Embryonic facial prominence (tissue), 1 donor: ENCODE measurements around the gene FAM241A.
"Not testable (repeated sequence)": the region's sequence is repeated elsewhere in the genome, so short reads cannot be mapped to it uniquely, and the experiment has no call there.

Experiments
- DNase-seq: peaks from one replicate; pipeline ENCODE4 v3.0.0-alpha.2; 2016; ENCODE audit errors: extremely low spot score

Gene FAM241A

DNA sequence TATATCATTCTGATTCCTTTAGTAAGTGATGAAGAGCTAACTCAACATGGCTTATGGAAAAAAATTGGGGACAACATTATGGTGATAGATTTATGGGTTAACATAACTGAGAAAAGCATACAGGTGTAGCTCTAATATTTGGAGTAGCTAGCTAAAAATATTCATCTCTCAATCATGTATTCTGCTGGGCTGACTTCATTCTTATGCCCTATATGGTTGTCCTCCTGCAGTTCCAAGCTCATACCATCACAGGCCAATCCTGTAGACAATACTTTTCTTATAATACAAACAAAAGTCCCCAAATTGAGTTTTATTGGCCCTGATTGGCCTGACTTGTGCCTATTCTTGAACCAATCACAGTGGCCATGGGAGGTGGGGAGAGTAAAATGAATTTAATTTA is 6.7 kb upstream of the FAM241A start:
- no peak for DNase-seq

DNA sequence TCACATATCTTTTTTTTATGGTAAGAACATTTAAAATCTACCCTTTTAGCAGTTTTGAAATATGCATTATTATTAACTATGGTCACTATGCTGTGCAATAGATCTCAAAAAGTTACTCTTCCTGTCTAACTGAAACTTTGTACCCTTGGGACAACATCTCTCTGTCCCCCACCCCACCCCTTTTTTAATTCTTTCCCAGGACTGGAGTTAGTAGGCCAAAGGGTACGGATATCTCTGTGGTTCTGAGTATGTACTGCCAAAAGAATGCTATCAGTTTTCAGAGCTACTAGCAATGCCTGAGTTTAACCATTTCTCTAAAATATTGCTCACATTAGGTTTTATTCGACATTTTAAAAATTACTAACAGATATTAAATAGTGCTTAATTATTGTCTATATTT is 4.7 kb upstream of the FAM241A start:
- no peak for DNase-seq

DNA sequence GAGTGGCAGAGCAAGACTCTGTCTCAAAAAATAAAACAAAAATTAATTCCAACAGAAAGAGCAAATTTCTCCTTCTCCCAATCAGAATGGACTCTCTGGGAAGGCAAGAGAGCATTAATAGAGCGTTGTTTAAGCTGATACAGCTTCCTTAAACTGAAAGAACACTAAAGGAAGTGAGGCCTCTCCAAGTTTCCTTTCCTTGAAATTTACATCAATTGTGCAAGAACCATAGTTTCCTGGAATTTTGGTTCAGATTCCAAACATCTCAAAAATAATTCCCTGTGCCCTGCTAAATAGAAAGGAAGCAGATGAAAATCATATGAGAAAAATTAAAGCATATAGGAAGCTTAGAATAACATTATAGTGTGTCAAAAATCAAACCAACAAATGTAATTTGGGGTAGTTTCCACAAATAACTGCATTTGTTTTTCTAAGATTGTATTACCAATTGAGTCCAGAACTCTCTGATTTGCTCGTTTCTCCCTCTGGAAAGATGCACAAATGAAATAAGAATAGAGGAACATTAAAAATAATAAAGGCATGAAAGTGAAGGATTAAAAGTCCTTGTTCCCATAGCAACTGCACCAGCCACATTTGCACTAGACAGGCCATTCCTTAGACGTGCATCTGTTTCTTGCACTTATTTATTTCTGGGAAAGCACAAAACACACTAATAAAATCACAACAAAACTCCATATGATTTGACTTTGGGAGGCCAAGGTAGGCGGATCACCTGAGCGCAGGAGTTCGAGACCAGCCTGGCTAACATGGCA is 3.7 kb upstream of the FAM241A start:
- no peak for DNase-seq

DNA sequence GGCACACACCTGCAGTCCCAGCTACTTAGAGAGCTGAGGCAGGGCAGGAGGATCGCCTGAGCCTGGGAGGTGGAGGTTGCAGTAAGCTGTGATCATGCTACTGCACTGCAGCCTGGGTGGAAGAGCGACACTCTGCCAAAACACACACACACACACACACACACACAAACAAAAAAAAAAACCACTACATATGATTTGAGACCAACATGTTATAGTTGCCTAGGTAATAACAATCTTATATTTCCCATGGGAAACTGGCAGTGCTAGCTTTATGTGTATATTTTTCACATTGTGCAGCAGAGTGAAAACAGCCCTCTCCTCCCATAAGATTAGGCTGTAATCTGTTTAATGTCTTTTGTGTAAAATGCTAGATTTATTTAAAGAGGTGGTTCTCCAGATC is 3.1 kb upstream of the FAM241A start:
- DNase-seq: no peak

DNA sequence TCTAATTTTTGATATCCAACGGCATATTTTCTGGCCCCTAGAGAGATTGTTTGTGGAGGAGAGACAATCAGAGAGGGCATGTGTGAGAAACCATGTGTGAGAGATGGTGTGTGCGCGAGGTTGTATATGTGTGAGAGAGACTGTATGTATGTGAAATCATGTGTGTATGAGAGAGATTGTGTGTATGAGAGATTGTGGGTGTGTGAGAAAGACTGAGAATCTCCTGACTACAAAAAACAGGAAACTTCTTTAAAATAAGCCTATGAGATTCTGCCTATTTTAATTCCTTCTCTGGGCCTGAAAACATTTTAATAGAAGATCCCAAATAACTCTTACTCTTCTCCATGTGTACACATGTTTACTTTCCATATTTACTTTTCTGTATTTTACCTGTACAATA is 1.5 kb upstream of the FAM241A start:
- no peak for DNase-seq

DNA sequence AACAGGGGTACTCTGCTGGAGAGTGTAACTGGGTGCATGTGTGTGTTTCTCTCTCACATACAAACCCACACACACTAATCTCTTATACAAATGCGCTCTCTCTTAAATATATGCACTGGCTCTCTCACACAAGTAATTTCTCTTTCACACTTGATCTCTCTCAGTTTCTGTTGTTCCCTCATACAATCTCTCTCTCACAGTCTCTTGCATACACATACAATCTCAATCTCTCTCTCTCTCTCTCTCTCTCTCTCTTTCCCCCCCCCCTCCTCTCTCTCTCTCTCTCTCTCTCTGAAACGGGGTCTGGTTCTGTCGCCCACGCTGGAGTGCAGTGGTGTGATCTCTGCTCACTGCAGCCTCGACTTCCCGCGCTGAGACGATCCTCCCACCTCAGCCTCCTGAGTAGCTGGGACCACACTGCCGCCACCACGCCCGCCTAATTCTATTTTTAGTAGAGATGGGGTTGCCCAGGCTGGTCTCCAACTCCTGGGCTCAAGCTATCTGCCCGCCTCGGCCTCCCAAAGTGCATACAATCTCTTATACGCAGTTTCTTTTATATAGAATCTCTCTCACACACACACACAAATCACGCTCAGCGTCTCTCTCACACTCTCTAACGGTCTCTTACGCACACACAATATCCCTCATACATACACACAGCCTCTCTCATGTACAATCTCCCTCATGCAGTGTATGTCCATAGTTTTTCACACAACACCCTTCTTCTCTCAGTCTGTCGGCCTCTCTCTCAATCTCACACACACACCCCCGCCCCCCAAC is 518 bp upstream of the FAM241A start:
- no peak for DNase-seq

DNA sequence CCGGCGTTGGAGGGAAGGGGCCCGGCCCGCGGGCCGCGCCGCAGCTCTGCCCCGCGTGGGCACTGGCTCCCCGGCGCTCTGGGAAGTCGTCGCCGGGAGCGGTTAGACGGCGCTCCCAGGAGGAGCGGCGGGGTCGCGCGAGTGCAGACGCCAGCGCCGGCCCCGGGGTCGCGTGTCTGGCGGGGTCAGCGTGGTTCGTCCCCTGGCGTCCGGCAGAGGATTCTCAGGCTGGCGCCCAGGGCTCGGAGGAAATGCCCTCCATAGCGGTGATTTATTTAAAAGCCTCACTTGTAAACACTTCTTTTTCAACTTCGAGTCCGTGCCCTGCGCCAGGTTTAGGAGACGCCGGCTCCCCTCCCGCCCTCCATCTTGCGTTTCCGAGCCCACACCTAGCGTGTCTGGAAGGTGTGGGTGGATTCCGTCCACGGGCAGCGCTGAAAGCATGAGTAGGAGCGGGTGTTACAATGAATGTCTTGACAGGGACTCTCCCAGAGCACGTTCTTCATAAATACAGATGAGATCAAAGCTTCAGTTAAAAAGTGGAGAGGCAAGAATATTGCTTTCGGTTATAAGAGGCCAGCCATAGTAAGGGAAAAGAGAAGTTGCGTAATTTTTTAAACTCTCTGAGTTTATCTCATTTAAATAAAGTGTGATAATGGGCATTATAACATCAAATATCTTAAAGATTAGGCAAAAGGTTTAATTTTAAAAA is 692 bp downstream of the FAM241A start:
- no peak for DNase-seq

DNA sequence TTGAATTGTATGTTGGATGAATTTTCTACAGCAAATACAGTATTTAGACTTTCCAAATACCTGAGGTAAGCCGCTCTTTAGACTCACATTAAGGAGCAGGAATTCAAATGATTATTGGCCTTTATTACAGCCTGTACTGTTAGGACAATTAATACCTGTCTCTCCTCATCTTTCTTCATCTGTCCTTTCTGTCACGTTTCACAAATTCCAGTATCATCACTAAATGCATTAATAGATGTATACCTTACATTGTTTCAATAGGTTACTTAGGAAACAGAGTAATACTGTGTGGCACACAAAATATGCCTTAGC is 1.2 kb downstream of the FAM241A start:
- DNase-seq: no peak

DNA sequence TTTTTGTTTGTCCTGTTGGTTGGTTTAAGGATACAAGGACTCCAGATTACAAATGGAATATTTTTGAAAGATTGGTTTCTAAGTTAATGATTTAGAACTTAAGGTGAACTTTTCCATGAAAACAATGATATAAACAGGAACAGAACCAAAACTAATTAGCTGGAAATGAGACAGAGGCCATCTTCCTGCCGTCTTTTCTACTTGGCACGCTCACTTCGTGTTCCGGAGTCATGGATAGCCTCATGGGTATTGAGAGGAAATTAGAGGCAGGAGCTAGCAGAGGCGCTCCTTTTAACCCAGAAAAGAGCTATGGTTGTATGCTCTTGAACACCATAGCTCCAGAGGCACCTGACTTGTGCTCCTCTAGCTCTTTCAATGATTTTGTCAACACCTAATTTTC is 2.4 kb downstream of the FAM241A start:
- DNase-seq: no peak

DNA sequence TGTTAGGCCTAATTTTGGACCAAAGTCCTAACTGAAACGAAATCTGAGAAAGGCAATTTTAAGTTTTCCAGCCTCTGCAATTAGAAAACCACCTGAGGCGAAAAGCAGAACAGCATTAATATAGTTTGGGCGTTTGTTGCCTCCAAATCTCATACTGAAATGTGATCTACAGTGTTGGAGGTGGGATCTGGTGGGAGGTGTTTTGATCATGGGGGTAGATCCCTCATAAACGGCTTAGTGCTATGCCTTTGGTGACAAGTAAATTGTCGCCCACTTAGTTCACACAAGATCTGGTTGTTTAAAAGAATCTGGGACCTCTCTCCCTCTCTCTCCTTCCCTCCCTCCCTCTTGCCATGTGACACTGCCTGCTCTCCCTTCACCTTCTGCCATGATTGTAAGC is 5.7 kb downstream of the FAM241A start:
- DNase-seq: no peak

DNA sequence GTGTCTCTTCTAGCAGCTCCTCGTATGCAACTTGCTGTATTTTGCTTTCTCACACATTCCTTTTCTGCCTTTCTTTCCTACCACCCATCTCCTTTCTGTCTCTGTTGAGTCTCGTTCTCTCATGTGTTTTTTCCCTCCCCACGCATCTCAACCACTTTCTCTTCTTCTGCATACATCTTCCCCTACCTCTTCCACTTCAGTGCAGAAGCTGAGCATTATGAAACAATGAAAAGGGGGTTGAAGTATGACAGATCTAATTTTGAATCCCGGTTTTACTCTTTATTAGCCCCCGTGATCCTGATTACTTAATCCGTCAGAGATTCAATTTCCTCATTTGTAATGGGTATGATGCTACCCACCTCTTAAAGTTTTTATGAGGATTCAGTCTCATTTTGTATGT is 7.3 kb downstream of the FAM241A start:
- DNase-seq: no peak

DNA sequence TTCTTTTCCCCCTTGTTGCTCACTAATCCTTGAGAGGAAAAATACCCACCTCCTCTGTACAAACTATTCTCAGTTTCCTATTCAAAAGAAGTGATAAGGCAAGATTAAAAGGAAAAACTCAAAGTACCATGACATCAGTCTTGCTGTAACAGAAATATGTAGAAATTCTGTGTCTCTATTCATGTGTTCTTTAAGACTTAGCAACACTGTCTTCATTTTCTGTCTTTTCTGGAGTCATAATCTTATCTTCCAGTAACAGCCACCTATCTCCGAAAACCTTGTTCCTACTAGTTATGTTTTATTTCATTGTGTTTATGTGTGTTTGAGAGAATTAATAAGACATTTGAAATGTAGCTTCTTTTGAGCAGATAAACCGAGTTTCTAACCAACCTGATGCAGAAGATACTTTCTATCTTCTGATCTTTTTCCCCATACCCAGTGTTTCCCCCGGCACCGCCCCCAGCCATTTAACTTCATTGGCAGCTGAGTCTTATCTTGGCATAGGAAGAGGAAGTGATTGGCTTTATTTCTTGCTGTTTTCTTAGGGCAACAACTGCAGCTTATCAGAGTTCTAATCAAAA is 8.0 kb downstream of the FAM241A start:
- DNase-seq: no peak

DNA sequence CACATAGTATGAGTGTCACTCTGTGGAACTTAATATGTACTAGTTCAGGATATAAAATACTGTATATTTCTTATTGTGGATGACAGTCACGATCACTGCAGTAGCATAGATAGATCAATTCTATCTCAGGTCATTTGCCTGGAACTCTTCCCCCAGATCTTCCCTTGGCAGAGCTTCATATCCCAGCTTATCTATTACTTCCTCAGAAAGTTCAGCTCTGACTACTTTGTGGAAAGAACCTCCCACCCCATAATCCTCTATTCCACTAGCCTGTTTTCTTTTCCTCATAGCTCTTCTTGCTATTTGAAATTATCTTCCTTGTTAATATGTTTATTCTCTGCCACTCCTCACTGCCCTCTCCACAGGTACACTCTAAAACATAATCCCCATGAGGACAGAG is 10.9 kb downstream of the FAM241A start:
- DNase-seq: no peak

DNA sequence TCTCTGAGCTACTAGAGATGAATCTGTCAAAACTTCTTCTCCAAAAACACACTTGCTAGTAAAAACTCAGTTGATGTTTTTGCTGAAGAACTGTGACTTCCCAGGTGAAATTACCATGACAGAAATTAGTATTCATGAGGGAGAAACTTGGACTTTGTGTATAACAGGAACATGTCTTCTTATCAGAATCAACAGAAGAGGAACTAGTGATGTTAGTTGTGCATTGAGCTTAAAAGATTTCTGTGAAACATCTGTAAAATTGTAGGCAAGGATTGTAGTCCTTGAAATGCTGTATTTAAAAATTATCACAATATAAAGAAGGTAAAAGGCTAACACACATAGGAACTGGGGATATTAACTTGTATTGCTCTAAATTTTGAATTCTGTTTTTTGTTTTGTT is 11.3 kb downstream of the FAM241A start:
- DNase-seq: no peak

DNA sequence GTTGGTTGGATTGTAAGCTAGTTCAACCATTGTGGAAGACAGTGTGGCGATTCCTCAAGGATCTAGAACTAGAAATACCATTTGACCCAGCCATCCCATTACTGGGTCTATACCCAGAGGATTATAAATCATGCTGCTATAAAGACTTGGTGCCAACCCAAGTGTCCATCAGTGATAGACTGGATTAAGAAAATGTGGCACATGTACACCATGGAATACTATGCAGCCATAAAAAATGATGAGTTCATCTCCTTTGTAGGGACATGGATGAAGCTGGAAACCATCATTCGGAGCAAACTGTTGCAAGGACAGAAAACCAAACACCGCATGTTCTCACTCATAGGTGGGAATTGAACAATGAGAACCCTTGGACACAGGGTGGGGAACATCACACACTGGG is 18.5 kb downstream of the FAM241A start:
- DNase-seq: not testable (repeated sequence)

DNA sequence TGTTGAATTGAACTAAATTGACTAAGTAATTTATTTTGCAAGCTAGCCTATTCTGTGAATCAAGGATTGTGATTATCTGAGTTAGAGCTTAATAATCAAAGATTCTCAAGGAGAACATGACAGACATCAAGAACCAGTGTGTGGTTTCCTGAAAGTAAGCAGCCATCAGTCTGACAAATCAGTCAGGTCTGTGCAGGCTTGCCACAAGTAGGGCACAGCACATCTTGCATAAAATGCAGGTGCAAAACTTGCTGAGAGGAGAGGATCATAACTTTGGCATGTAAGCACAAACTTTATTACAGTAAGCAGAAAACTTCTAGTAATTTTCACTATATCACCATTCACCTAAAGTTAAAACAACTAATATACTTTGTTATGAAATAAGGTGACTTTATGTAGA is 22.5 kb downstream of the FAM241A start:
- DNase-seq: no peak

DNA sequence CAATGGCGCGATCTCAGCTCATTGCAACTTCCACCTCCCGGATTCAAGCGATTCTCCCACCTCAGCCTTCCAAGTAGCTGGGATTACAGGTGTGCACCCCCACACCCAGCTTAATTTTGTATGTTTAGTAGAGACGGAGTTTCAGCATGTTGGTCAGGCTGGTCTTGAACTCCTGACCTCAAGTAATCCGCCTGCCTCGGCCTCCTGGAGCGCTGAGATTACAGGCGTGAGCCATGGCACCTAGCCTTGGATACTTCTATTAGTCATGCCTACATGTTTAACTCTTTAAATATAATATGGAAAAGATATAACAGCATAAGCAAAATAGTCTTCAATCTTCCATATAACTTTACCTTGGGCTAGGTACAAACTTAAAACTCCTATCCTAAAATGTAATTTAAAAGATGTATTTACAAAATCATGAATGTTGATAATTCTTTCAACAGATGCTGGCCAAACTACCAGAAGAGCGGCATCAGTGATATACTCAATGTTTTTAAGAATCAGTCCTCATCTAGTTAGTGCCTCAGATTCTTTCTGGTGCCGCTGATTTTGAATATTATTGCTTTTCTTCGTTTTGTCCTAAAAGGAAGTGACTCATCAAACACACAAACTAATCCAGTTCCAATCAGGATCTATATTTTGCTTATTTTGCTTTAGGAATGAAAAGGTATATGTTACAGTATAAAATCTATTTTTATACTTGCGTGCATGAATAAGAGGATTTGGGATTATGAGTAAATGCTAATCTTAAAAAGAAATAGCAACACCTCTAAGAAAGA is 23.7 kb downstream of the FAM241A start:
- no peak for DNase-seq

DNA sequence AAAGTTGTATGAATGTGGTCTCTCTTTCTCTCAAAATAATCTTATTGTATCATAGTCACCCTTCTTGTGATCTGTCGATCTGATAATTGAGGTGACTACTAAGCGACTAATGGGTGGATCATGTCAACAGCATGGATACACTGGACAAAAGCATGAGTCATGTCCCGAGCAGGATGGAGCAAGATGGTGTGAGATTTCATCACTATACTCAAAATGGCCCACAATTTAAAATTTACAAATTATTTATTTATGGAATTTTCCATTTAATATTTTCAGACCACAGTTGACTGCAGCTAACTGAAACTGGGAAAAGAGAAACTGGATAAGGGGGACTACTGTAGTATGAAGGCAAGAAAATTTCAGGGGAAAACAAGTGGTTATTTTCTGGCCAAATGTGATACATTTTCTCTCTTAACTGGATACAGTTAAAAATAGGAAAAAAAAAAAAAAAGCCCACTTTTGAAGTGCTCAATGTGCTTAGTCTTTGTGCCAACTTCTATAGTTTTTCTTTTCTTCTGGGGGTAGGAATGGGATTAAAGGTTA is 25.3 kb downstream of the FAM241A start:
- no peak for DNase-seq

DNA sequence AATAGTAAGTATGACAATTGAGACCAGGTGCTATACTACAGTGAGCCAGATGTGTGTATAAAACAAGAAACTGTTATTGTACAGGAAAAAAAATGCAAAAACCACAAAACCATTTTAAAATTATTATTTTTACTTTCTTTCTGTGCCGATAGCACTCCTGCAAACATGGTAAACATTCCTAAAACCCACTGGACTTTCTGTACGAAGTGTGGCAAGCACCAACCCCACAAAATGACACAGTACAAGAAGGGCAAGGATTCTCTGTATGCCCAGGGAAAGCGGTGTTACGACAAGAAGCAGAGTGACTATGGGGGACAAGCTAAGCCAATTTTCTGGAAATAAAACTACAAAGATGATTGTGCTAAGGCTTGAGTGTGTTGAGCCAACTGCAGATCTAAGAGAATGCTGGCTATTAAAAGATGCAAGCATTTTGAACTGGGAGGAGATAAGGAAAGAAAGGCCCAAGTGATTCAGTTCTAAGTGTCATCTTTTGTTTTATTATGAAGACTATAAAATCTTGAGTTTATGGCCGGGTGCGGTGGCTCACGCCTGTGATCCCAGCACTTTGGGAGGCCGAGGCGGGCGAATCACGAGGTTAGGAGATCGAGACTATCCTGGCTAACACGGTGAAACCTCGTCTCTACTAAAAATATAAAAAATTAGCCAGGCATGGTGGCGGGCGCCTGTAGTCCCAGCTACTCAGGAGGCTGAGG is 26.0 kb downstream of the FAM241A start:
- not testable (repeated sequence) for DNase-seq

DNA sequence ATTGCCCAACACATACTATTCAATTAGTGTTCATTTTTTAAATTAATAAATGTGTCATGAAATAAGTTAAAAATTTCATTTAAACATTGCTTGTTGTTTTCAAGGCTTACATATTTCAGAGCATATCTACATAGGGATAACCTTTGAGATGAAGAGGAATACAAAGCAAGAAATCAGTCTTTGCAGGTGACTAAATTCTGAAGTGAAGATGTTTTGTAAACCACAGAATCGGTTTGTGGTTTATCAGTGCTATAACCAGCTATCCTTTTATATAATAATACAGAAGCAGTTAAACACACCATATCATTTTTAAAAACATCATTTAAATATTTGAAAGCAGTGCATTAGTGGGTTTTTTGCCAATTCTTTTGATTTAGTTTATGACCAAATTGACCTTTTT is 26.9 kb downstream of the FAM241A start:
- DNase-seq: no peak
